BJ (cell line): ENCODE measurements around the gene TSPAN15. TPM values are rescaled to one million over a fixed set of nuclear protein-coding genes. Genes with fewer than 3 reads are reported as not detected.

Source experiments
- CTCF ChIA-PET: fragments of 350-600 bp; formaldehyde crosslinking; extraction: SDS; loops from one replicate; lab custom pipeline; 2021; ENCODE audit warnings: antibody characterized with exemption, inconsistent platforms; lab: Yijun Ruan, JAX
- POLR2A ChIA-PET: fragments of 300-600 bp; sonication (Branson Sonifier 250); formaldehyde crosslinking; extraction: SDS; loops from one replicate; lab custom pipeline; 2021; ENCODE audit warnings: antibody characterized with exemption; lab: Charles Lee
- DNase-seq: peaks from one replicate; pipeline ENCODE4 v3.0.0-alpha.2; 2011; ENCODE audit warnings: low read depth
- H3K27me3 ChIP-seq: 2 replicates; pipeline ENCODE4 v1.6.0; 2011; ENCODE audit warnings: low read length; ENCODE audit not compliant: control insufficient read depth, insufficient read depth
- H3K36me3 ChIP-seq: 2 replicates; pipeline ENCODE4 v1.5.1; 2011; ENCODE audit warnings: low read length; ENCODE audit not compliant: control insufficient read depth, insufficient read depth
- H3K4me3 ChIP-seq: 2 replicates; pipeline ENCODE4 v1.5.1; 2011; ENCODE audit warnings: low read depth, mild to moderate bottlenecking, control low read depth, low read length
- CTCF ChIP-seq: IDR thresholded peaks from 2 replicates; pipeline ENCODE4 v1.5.1; 2011; ENCODE audit warnings: low read depth, mild to moderate bottlenecking, control low read depth, inconsistent platforms, low read length, moderate library complexity; ENCODE audit not compliant: insufficient read depth
- polyA plus RNA-seq: library from polyadenylated mRNA; depleted of rRNA; stranded (reverse); fragments of >200 nt; gene quantifications from 2 replicates; pipeline ENCODE4 v1.2.3, GENCODE V29; 2011

TSPAN15 gene
- polyA plus RNA-seq, 1 experiment = 0.94 TPM

GRCh38 chr10:69412232-69412790 is 39.0 kb upstream of the TSPAN15 start:
- no peak for TF ChIP-seq CTCF
- no peaks in the 10 kb centered on the region for H3K36me3 ChIP-seq
- no peak overlapping the region for H3K4me3 ChIP-seq
- CTCF ChIA-PET = interaction anchor here (1.0 to 1.3 kb wide), 3 partner anchors 19 to 176 kb away, joined by 3 to 4 read pairs (median 3); no protein-coding TSS in a partner anchor
- H3K27me3 ChIP-seq = peaks cover 6% of the 10 kb centered on the region
- POLR2A ChIA-PET = no interaction called here
- DNase-seq = no peak

- H3K36me3 ChIP-seq = no peaks in the 10 kb centered on the region
- CTCF ChIA-PET = interaction anchor here (0.6 to 1.9 kb wide), 16 partner anchors 10 to 1585 kb away, joined by 3 to 7 read pairs (median 3); no protein-coding TSS in a partner anchor
- TF ChIP-seq CTCF = peak; percentile 80
- H3K4me3 ChIP-seq = no peak overlapping the region
- no peak for DNase-seq
- POLR2A ChIA-PET = no interaction called here
- H3K27me3 ChIP-seq = peaks cover 10% of the 10 kb centered on the region
Measured at GRCh38 chr10:69413221-69413865, 37.9 kb upstream of the TSPAN15 start.

GRCh38 chr10:69414036-69415018 is 36.9 kb upstream of the TSPAN15 start:
- Histone ChIP-seq H3K4me3 (no peak overlapping the region), H3K36me3 (no peaks in the 10 kb centered on the region), H3K27me3 (peaks cover 10% of the 10 kb centered on the region)
- DNase-seq = no peak
- TF ChIP-seq CTCF = no peak
- ChIA-PET CTCF (interaction anchor here (0.6 to 1.9 kb wide), 12 partner anchors 11 to 1586 kb away, joined by 3 to 7 read pairs (median 3); no protein-coding TSS in a partner anchor), POLR2A (no interaction called here)

- DNase-seq = no peak
- H3K36me3 ChIP-seq = no peaks in the 10 kb centered on the region
- ChIA-PET CTCF (interaction anchor here (0.7 to 0.8 kb wide), 2 partner anchors 92 to 93 kb away, joined by 3 to 4 read pairs; no protein-coding TSS in a partner anchor), POLR2A (no interaction called here)
- TF ChIP-seq CTCF = no peak
- H3K4me3 ChIP-seq = no peak overlapping the region
- peaks cover 10% of the 10 kb centered on the region for H3K27me3 ChIP-seq
Measured at GRCh38 chr10:69415049-69415448, 36.2 kb upstream of the TSPAN15 start.
